WERI-Rb-1 (cell line): Measurements from ENCODE around the gene DIRAS1.

Experiments used
- DNase-seq: peaks from one replicate; pipeline ENCODE4 v3.0.0-alpha.2; 2020
- H3K27ac ChIP-seq: fragments of 250-450 bp; sonication (Bioruptor Pico); 2 replicates; pipeline ENCODE4 v1.5.1; 2020; ENCODE audit warnings: mild to moderate bottlenecking, moderate library complexity
- H3K27me3 ChIP-seq: fragments of 250-450 bp; sonication (Bioruptor Pico); 2 replicates; pipeline ENCODE4 v1.5.1; 2021; ENCODE audit warnings: mild to moderate bottlenecking, low read depth, moderate library complexity; ENCODE audit not compliant: insufficient read depth, severe bottlenecking
- H3K36me3 ChIP-seq: fragments of 250-450 bp; sonication (Bioruptor Pico); 2 replicates; pipeline ENCODE4 v1.5.1; 2020; ENCODE audit warnings: mild to moderate bottlenecking, moderate library complexity
- H3K4me3 ChIP-seq: 2 replicates; pipeline ENCODE4 v1.5.1; 2011; ENCODE audit warnings: low read depth, mild to moderate bottlenecking, control low read depth, low read length
- H3K9me3 ChIP-seq: fragments of 250-450 bp; sonication (Bioruptor Pico); 2 replicates; pipeline ENCODE4 v1.5.1; 2021; ENCODE audit warnings: mild to moderate bottlenecking, moderate library complexity; ENCODE audit not compliant: severe bottlenecking
- TF ChIP-seq, protein P1 (sequence below): IDR thresholded peaks from 2 replicates; pipeline ENCODE4 v1.5.1; 2011; ENCODE audit warnings: low read depth, mild to moderate bottlenecking, control low read depth, inconsistent platforms, low read length

The DIRAS1 gene

DNA sequence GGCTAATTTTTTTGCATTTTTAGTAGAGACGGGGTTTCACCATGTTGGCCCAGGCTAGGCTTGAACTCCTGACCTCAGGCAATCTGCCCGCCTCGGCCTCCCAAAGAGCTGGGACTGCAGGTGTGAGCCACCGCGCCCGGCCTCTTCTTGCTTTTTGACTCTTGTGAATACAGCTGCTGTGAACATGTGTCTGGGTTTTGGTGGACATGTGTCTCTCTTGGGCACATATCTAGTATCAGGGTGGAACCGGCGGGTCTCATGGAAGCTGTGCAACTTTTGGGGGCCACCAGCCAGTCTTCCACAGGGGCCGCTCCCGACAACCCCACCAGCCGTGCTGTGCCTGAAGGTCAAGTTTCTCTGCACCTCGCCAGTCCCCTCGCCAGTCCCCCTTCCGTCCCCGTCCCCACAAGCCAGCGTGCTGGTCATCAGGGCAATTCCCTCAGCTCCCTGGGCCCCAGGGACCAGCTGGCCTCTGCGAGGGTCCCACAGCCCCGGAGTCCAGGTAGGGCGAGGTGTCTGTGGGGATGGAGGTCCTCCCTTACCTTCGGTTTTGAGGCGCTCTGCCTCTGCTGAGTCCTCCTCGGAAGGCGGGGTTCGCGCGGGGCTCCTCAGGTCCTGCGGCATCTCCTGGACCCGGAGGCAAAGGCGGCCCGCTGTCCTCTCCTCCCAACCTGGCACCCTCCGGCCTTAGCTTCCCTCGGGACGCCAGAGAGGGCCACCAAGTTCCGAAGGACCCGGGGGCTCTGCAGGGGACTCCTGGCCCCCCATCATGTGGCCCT, 45.6 kb upstream of the DIRAS1 start:
- TF ChIP-seq, protein P1, sequence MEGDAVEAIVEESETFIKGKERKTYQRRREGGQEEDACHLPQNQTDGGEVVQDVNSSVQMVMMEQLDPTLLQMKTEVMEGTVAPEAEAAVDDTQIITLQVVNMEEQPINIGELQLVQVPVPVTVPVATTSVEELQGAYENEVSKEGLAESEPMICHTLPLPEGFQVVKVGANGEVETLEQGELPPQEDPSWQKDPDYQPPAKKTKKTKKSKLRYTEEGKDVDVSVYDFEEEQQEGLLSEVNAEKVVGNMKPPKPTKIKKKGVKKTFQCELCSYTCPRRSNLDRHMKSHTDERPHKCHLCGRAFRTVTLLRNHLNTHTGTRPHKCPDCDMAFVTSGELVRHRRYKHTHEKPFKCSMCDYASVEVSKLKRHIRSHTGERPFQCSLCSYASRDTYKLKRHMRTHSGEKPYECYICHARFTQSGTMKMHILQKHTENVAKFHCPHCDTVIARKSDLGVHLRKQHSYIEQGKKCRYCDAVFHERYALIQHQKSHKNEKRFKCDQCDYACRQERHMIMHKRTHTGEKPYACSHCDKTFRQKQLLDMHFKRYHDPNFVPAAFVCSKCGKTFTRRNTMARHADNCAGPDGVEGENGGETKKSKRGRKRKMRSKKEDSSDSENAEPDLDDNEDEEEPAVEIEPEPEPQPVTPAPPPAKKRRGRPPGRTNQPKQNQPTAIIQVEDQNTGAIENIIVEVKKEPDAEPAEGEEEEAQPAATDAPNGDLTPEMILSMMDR, result no peak
- Histone ChIP-seq H3K27ac (no peak overlapping the region), H3K36me3 (peaks cover 89% of the 10 kb centered on the region), H3K27me3 (no peaks in the 10 kb centered on the region), H3K9me3 (no peaks in the 10 kb centered on the region), H3K4me3 (no peak overlapping the region)
- DNase-seq, result no peak

DNA sequence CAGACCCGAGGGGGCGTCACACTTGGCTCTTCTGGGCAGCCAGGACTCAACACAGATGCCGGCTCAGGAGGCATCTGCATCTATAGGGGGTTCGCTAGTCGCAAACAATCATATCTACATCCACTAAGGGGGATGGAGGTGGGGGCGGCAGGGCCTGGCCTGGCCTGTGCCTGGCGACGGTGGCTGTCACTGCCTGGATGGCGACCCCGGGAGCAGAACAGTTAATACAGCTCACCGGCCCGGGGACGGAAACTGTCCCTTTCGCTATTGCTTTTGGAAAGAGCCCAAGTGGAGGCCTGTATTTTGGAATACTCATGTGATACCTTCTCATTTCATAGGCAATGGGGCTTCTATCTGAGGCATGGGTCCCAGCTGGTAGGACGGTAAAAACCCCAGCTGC, 44.2 kb upstream of the DIRAS1 start:
- no peak overlapping the region for H3K4me3 ChIP-seq
- TF ChIP-seq, protein P1, result no peak
- H3K27me3 ChIP-seq, result no peaks in the 10 kb centered on the region
- no peak overlapping the region for H3K27ac ChIP-seq
- H3K36me3 ChIP-seq, result peaks cover 86% of the 10 kb centered on the region
- no peaks in the 10 kb centered on the region for H3K9me3 ChIP-seq
- no peak for DNase-seq

DNA sequence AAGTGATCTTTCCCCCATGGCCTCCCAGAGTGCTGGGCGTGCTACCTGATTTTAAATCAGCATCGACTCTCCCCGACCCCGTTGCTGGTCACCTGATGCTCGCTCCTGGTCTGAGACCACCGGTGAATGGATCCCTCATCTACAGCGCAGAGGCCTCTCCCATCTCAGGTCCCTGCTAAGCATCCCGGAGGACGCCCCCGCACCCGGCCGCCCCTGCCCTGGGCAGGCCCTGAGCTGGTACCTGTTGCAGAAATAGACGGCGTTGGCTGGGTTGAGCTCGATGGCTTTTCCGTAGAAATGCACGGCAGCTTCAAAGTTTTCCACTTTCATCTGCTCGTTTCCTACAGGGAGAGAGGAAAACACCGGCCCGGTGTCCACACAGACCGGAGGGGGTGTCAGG, 43.8 kb upstream of the DIRAS1 start:
- Histone ChIP-seq H3K36me3 (peaks cover 86% of the 10 kb centered on the region), H3K9me3 (no peaks in the 10 kb centered on the region), H3K27me3 (no peaks in the 10 kb centered on the region), H3K27ac (no peak overlapping the region), H3K4me3 (no peak overlapping the region)
- no peak for DNase-seq
- TF ChIP-seq, protein P1, result no peak

DNA sequence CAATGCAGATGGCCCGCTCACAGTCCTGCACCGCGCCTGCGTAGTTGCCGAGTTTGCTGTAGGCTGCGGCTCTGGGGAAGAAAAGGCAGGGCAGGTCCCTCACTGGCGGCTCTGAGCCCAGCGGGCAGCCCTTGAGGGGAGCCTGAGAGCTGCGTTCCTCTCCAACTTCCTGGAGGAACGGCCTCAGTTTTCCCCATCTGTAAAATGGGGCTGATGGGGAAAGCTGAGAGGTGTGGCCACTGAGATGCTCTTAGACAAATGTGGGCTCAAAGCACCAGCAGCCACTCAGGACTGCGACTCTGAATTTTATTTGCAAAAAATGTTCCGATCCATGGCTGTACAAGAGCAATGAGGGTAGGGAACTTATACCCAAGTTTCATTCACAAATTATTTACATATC, 42.5 kb upstream of the DIRAS1 start:
- TF ChIP-seq, protein P1, result no peak
- no peaks in the 10 kb centered on the region for H3K9me3 ChIP-seq
- no peak overlapping the region for H3K4me3 ChIP-seq
- DNase-seq, result no peak
- H3K27me3 ChIP-seq, result no peaks in the 10 kb centered on the region
- peaks cover 93% of the 10 kb centered on the region for H3K36me3 ChIP-seq
- H3K27ac ChIP-seq, result no peak overlapping the region

DNA sequence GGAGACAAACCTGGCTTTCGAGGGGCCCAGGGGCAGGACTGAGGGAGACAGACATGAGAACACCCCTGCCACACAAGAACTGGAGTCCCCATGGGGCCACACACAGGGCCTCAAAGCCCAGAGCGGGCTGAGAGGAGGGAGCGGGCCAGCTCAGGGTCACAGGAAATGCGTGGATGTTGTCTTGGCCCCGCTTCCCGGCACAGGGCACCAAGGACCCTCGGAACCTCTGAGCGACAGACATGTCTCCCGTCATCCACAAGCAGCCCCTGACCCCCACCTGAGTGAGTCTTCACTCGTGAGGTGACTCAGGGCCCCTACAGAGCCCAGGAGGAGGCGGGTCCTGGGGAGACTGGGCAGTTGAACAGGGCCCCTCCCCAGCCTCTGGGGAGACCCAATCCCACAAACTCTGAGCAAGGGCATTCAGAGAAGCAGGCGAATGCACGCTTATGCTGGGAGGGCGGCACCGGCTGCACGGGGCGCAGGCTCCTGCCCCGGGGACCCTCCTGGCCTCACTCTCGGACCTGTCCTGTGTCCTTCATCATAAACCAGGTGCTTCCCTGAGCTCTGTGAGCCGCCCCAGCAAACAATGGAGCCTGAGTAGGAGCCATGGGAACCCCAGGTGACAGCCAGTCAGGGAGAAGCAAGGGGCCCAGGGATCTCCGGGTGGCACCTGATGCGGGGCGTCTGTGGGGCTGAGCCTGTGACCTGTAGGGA, 41.8 kb upstream of the DIRAS1 start:
- DNase-seq, result no peak
- Histone ChIP-seq H3K27me3 (no peaks in the 10 kb centered on the region), H3K9me3 (no peaks in the 10 kb centered on the region), H3K27ac (no peak overlapping the region), H3K36me3 (peaks cover 90% of the 10 kb centered on the region), H3K4me3 (no peak overlapping the region)
- TF ChIP-seq, protein P1, result no peak
